Spleen (tissue), 11 donors: ENCODE data around the gene ATP5PB. TPM values are rescaled to one million over a fixed set of nuclear protein-coding genes. Genes with fewer than 3 reads are reported as not detected.

Experiments
- DNase-seq: peaks from one replicate; pipeline ENCODE4 v3.0.0-alpha.2; 2020
- H3K27ac ChIP-seq, 8 donors: fragments of 200-600 bp; sonication (generic) in 7 of 8; 1 replicate in 4 of 8; 2 replicates in 4 of 8; pipeline versions ENCODE4 v1.5.0 to v1.8.0; 2016 to 2021; ENCODE audit warnings: inconsistent platforms in 4 of 8, mild to moderate bottlenecking in 4 of 8, moderate library complexity in 1 of 8
- H3K27me3 ChIP-seq, 7 donors: fragments of 200-600 bp; sonication (generic) in 6 of 7; replicated peaks in 1 of 7; 1 replicate in 4 of 7; 2 replicates in 3 of 7; pipeline versions ENCODE4 v1.5.0 to v1.8.0; 2016 to 2021; ENCODE audit warnings: inconsistent platforms in 3 of 7, mild to moderate bottlenecking in 1 of 7
- H3K36me3 ChIP-seq, 6 donors: fragments of 200-600 bp; sonication (generic) in 5 of 6; 1 replicate in 4 of 6; 2 replicates in 2 of 6; pipeline versions ENCODE4 v1.5.0 to v1.8.0; 2016 to 2021; ENCODE audit warnings: inconsistent platforms in 2 of 6
- H3K4me1 ChIP-seq, 6 donors: fragments of 200-600 bp; sonication (generic) in 5 of 6; 1 replicate in 3 of 6; 2 replicates in 3 of 6; pipeline versions ENCODE4 v1.5.0 to v1.8.0; 2016 to 2021; ENCODE audit warnings: inconsistent platforms in 3 of 6
- H3K4me3 ChIP-seq, 8 donors: fragments of 200-600 bp; sonication (generic) in 7 of 8; 1 replicate in 4 of 8; 2 replicates in 4 of 8; pipeline versions ENCODE4 v1.5.0 to v1.8.0; 2016 to 2021; ENCODE audit warnings: inconsistent platforms in 4 of 8, mild to moderate bottlenecking in 4 of 8, moderate library complexity in 2 of 8
- H3K9me3 ChIP-seq, 8 donors: fragments of 200-600 bp; sonication (generic) in 7 of 8; 1 replicate in 4 of 8; 2 replicates in 4 of 8; pipeline versions ENCODE4 v1.5.0 to v1.8.0; 2016 to 2021; ENCODE audit warnings: inconsistent platforms in 4 of 8
- CTCF ChIP-seq, 11 experiments: fragments of 200-600 bp in 7 of 11; fragments of 450-650 bp in 4 of 11; sonication (generic) in 4 of 11; IDR thresholded peaks in 8 of 11; conservative IDR thresholded peaks in 3 of 11; 1 replicate in 7 of 11; 2 replicates in 4 of 11; pipeline versions ENCODE4 v1.4.0 to v1.8.0; 2016 to 2021; ENCODE audit warnings: antibody characterized with exemption in 11 of 11, inconsistent platforms in 4 of 11, mild to moderate bottlenecking in 1 of 11
- POLR2A ChIP-seq, 3 donors: fragments of 450-650 bp; IDR thresholded peaks; one replicate each; pipeline ENCODE4 v1.5.1; 2017; ENCODE audit warnings: antibody characterized with exemption in 3 of 3, mild to moderate bottlenecking in 1 of 3
- POLR2AphosphoS5 ChIP-seq, 3 donors: sonication (generic); formaldehyde crosslinking; IDR thresholded peaks; one replicate each; pipeline ENCODE4 v1.5.1; 2017; ENCODE audit warnings: antibody characterized with exemption in 3 of 3
- WGBS, 5 donors: extraction: QIAGEN DNeasy Blood & Tissue Kit in 3 of 5; methylation state at CpG; one replicate each; pipeline versions ENCODE4 v1.1.5 to v1.1.7; 2013 to 2018; 5-methylcytosine and 5-hydroxymethylcytosine counted together
- intact Hi-C: fragments of 100-400 bp; cut with DNase I; formaldehyde crosslinking; loops from one replicate; pipeline ENCODE4 v1.15.0; 2023; ENCODE audit warnings: low total_unique reads
- polyA plus RNA-seq, 3 donors: library from polyadenylated mRNA; stranded (reverse); fragments of 200-250 nt; gene quantifications; one replicate each; pipeline ENCODE4 v1.2.1, GENCODE V29; 2013
- total RNA-seq, 7 donors: library from RNA; depleted of rRNA in 3 of 7; stranded (reverse); fragments of >200 nt in 3 of 7; fragmentation: NEBNext Ultra II Directional in 4 of 7; extraction: Animal tissue kit (Norgen Biotek cat#: 25700) in 4 of 7; gene quantifications; one replicate each; pipeline versions ENCODE4 v1.1.0 to v1.2.1, GENCODE V29; 2016 to 2021
- donor health status: healthy with polysubstance abuse.
- donor health status: DM: no; HTN: no; CAD: no; lungs with moderate emphysema.
- donor health status: DM: no; HTN: no; CAD: no.
- donor health status: Bipolar disorder and iron deficiency.
- donor health status: healthy.
- donor health status: DM: no; HTN: no; CAD: no.
- donor health status: DM: yes; HTN: yes; CAD: no.

The ATP5PB gene
- total and polyA plus RNA-seq, 10 donors, result 124 to 277 (median 144) TPM

- TF ChIP-seq CTCF (IDR thresholded peaks at IDR 0.05 in 8 of 11, conservative IDR thresholded peaks at IDR 0.05 in 3 of 11) (no peak), POLR2AphosphoS5 (IDR thresholded peaks at IDR 0.05) (no peak), POLR2A (IDR thresholded peaks at IDR 0.05) (no peak)
- Histone ChIP-seq H3K27ac (peak overlapping the region; percentile 75 to 94 (median 90)), H3K9me3 (no peaks in the 10 kb centered on the region), H3K36me3 (peaks cover 0 to 41% (median 13%) of the 10 kb centered on the region in 6 donors), H3K27me3 (no peaks in the 10 kb centered on the region), H3K4me1 (peaks cover 15 to 70% (median 52%) of the 10 kb centered on the region in 6 donors), H3K4me3 (peak overlapping the region in 1 of 8 donors; percentile 39)
- DNase-seq, result no peak
- 84 to 95% (median 89%) methylated on average over 3 of the region's 3 CpGs for WGBS, 5 donors
- intact Hi-C loops, result no loop called here
These were observed 22.3 kb downstream of the ATP5PB start for GRCh38 chr1:111471538-111471937.

GRCh38 chr1:111474106-111474505, 24.8 kb downstream of the ATP5PB start:
- WGBS, 5 donors, result 19 to 43% (median 24%) methylated on average over 5 of the region's 5 CpGs

GRCh38 chr1:111474521-111474920, 25.3 kb downstream of the ATP5PB start:
- Histone ChIP-seq H3K27me3 (no peaks in the 10 kb centered on the region), H3K4me3 (peak overlapping the region in 7 of 8 donors; percentile 21 to 67 (median 32)), H3K9me3 (no peaks in the 10 kb centered on the region), H3K4me1 (peaks cover 23 to 99% (median 73%) of the 10 kb centered on the region in 6 donors), H3K27ac (peak overlapping the region; percentile 76 to 94 (median 90)), H3K36me3 (peaks cover 0 to 32% (median 8%) of the 10 kb centered on the region in 6 donors)
- intact Hi-C loops, result no loop called here
- no peak for DNase-seq
- 40 to 57% (median 49%) methylated on average over 4 of the region's 4 CpGs for WGBS, 5 donors
- no peak for TF ChIP-seq POLR2A (IDR thresholded peaks at IDR 0.05)
- TF ChIP-seq POLR2AphosphoS5 (IDR thresholded peaks at IDR 0.05), result no peak
- TF ChIP-seq CTCF (IDR thresholded peaks at IDR 0.05 in 8 of 11, conservative IDR thresholded peaks at IDR 0.05 in 3 of 11), result no peak

More at GRCh38 chr1:111474106-111474505, 24.8 kb downstream of the ATP5PB start:
- intact Hi-C loops, result no loop called here
- Histone ChIP-seq H3K4me3 (peak overlapping the region in 7 of 8 donors; percentile 21 to 67 (median 32)), H3K9me3 (no peaks in the 10 kb centered on the region), H3K27me3 (no peaks in the 10 kb centered on the region), H3K36me3 (peaks cover 0 to 37% (median 8%) of the 10 kb centered on the region in 6 donors), H3K27ac (peak overlapping the region; percentile 76 to 94 (median 90)), H3K4me1 (peaks cover 23 to 96% (median 73%) of the 10 kb centered on the region in 6 donors)
- DNase-seq, result no peak
- no peak for TF ChIP-seq POLR2A (IDR thresholded peaks at IDR 0.05)
- TF ChIP-seq POLR2AphosphoS5 (IDR thresholded peaks at IDR 0.05), result no peak
- TF ChIP-seq CTCF (IDR thresholded peaks at IDR 0.05 in 8 of 11, conservative IDR thresholded peaks at IDR 0.05 in 3 of 11), result no peak

- H3K27me3 ChIP-seq, result no peaks in the 10 kb centered on the region
- intact Hi-C loops, result no loop called here
- peaks cover 0 to 24% (median 6%) of the 10 kb centered on the region in 6 donors for H3K36me3 ChIP-seq
- TF ChIP-seq POLR2AphosphoS5 (IDR thresholded peaks at IDR 0.05) (no peak), POLR2A (IDR thresholded peaks at IDR 0.05) (no peak), CTCF (IDR thresholded peaks at IDR 0.05 in 8 of 11, conservative IDR thresholded peaks at IDR 0.05 in 3 of 11) (no peak)
- 64 to 77% (median 74%) methylated on average over 5 of the region's 5 CpGs for WGBS, 5 donors
- peak overlapping the region; percentile 76 to 94 (median 90) for H3K27ac ChIP-seq
- no peaks in the 10 kb centered on the region for H3K9me3 ChIP-seq
- H3K4me1 ChIP-seq, result peaks cover 17 to 99% (median 71%) of the 10 kb centered on the region in 6 donors
- H3K4me3 ChIP-seq, result peak overlapping the region in 5 of 8 donors; percentile 25 to 67 (median 32)
- DNase-seq, result no peak
These were observed 26.4 kb downstream of the ATP5PB start for GRCh38 chr1:111475701-111476100.
